SK-N-SH (cell line): Measurements from ENCODE around the gene ARL11.

ENCODE experiments used
- CTCF ChIP-seq: fragments of 200-600 bp; sonication (generic); IDR thresholded peaks from 2 replicates; pipeline ENCODE4 v1.6.1; 2017; ENCODE audit warnings: antibody characterized with exemption, mild to moderate bottlenecking, moderate library complexity
- ELF1 ChIP-seq: IDR thresholded peaks from 2 replicates; pipeline ENCODE4 v1.4.0; 2012
- EP300 ChIP-seq, 2 experiments: IDR thresholded peaks; 2 replicates each; pipeline versions ENCODE4 v1.4.0 to v1.6.1; 2012; ENCODE audit warnings: borderline replicate concordance in 1 of 2, low read depth in 1 of 2, low read length in 1 of 2
- MAX ChIP-seq: IDR thresholded peaks from 2 replicates; pipeline ENCODE4 v1.4.0; 2012; ENCODE audit warnings: low read depth
- POLR2AphosphoS5 ChIP-seq: IDR thresholded peaks from 2 replicates; pipeline ENCODE4 v1.6.1; 2012; ENCODE audit warnings: low read depth, low read length
- RFX5 ChIP-seq: IDR thresholded peaks from 2 replicates; pipeline ENCODE4 v1.6.1; 2012; ENCODE audit warnings: mild to moderate bottlenecking, improper control_type of control experiment, low read length
- SIN3A ChIP-seq: IDR thresholded peaks from 2 replicates; pipeline ENCODE4 v1.6.1; 2012; ENCODE audit warnings: low read depth, mild to moderate bottlenecking, low read length, moderate library complexity, borderline replicate concordance
- TAF1 ChIP-seq: IDR thresholded peaks from 2 replicates; pipeline ENCODE4 v1.6.1; 2012; ENCODE audit warnings: low read depth, mild to moderate bottlenecking, low read length, moderate library complexity, borderline replicate concordance
- TCF12 ChIP-seq: IDR thresholded peaks from 2 replicates; pipeline ENCODE4 v1.4.0; 2012
- USF1 ChIP-seq: IDR thresholded peaks from 2 replicates; pipeline ENCODE4 v1.4.0; 2012; ENCODE audit warnings: low read depth, borderline replicate concordance
- YY1 ChIP-seq: IDR thresholded peaks from 2 replicates; pipeline ENCODE4 v1.4.0; 2012; ENCODE audit warnings: low read depth, mild to moderate bottlenecking

GRCh38 chr13:49649244-49649962 is 21.1 kb downstream of the ARL11 start:
- no peak for TF ChIP-seq ELF1
- peak; percentile 51 for TF ChIP-seq CTCF
- TF ChIP-seq EP300 (IDR thresholded peaks at IDR 0.05; ENCODE audit: borderline replicate concordance in 1 of 2, low read depth in 1 of 2, low read length in 1 of 2): no peak
- no peak for TF ChIP-seq YY1
- TF ChIP-seq RFX5: no peak
- TF ChIP-seq TAF1: no peak
- TF ChIP-seq SIN3A: no peak
- no peak for TF ChIP-seq USF1
- TF ChIP-seq POLR2AphosphoS5: no peak
- no peak for TF ChIP-seq MAX
- no peak for TF ChIP-seq TCF12
